Midbrain (tissue), 1 donor: ENCODE data around the gene KRTAP5-1.

Experiments
- DNase-seq: peaks from one replicate; lab custom pipeline; 2025; lab: John Stamatoyannopoulos, UW

The KRTAP5-1 gene

GRCh38 chr11:1560649-1561251 lies 24.3 kb downstream of the KRTAP5-1 start:
- no peak for DNase-seq

DNA sequence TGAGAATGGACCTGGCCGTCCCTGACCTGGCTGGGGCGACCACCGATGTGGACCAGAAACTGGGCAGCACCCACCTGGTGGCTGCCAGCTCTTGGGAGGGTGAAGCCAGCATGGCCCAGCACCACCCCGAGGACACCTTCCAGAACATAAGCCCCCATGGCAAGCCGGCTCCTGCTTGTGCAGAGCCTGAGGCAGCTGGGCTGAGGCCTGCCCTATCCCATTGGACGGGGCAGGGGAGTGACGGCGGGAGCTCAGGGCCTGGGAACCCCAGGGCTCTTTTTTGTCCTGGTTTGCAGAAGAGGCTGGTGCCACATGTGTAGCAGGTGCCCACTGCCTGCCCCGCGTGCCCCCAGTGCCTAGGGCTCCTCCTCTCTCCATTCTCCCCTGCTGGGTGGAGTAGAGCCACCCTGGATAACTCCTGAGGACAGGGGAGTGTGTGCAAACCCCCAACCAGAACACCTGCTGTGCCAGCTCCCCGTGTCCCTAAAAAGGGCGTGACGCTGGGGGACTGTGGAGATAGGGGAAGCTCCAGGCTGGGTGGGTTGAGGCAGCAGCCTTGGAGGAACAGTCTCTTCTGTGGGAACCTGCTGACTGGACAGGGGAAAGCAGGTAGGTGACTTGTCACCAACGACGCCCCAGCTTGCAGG lies 25.0 kb downstream of the KRTAP5-1 start:
- DNase-seq, result no peak

DNA sequence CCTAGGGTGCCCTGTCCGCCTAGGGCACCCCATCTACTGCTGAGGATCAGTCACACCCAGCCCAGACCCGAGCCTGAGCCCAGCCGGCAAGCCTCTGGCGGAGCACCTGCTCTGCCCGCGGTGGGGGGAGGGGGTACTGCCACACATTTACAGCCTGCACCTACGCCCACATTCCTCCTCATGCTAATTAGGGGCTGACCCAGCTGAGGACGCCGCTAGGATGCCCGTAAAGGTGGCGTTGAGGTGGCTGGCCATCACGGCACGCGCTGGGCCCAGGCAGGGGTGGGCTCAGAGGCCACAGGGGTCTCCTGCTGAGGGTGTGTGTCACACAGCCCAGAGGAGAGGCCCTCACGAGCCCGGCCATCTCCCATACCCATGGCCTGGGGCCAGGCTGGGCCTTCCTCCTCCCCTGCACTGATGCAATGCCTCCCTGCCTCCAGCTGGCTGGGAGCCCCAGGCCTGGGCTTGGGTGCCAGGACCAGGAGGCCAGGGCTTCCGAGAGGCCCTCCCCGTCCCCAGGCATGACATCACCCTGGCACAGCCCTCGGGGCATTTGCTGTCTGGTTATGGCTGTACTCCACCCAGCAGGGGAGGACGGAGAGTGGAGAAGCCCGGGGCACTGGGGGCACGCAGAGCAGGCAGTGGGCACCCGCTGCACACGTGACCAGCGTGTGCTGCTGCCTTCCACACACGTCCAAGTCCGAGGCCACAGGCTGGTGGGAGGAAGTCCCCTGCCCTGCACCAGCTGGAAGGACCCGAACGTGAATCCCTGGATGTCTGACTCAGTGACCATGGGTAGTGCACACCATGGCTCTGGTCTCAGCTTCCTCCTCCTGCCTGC lies 25.8 kb downstream of the KRTAP5-1 start:
- peak; percentile 90 for DNase-seq

DNA sequence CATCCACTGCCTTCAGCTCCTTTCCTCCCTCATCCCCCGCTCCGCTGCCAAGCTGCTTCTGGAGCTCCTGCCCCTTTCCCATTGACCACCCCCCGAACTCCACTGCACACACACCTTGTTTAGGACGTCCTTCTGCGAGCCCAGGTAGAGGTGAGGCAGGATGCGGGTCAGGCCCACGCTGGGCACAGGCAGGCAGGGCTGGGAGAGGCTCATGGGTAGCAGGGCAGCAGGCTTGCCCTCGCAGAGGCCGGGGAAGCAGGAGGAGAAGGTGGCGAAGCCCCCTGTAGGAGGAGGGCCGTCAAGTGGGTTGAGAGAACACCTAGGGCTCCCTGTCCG lies 26.3 kb downstream of the KRTAP5-1 start:
- no peak for DNase-seq

GRCh38 chr11:1557904-1558774 lies 26.9 kb downstream of the KRTAP5-1 start:
- DNase-seq, result peak; percentile 55

DNA sequence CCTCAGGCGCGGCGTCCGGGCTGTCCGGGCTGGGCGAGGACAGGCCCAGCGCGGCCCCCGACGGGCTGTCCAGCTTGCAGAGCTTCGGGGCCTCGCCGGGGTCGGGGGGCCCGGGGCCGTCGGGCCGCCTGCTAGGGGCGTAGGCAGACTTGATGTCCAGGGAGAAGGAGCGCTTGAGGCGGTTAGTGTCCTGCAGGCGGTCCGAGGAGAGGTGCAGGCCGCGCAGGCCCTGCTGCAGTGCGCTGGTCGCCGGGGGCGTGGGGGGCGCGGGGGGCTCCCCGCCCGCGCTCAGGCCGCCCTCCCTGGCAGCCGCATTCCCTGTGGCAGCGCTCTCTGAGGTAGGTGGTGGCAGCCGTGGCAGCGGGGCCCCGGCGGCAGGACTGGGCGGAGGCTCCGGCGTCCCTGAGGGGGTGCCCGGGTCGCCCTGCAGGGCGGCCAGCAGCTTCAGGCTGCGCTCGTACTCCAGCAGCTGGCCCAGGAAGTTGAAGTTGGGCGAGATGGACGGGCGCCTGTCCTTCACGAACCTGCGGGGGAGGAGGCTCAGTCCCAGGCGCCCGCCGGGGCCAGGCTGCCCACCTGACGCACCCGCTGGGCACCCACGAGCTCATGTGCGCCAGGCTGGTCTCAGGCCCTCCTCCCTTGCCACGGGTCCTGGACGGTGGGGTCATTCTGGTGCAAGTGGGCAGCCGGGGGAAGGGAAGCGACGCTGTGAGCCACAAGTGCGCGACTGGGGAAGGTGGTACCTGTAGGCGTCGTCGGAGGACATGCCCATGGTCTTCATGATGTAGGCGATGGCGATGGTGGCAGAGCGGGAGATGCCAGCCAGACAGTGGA lies 27.8 kb downstream of the KRTAP5-1 start:
- no peak for DNase-seq

DNA sequence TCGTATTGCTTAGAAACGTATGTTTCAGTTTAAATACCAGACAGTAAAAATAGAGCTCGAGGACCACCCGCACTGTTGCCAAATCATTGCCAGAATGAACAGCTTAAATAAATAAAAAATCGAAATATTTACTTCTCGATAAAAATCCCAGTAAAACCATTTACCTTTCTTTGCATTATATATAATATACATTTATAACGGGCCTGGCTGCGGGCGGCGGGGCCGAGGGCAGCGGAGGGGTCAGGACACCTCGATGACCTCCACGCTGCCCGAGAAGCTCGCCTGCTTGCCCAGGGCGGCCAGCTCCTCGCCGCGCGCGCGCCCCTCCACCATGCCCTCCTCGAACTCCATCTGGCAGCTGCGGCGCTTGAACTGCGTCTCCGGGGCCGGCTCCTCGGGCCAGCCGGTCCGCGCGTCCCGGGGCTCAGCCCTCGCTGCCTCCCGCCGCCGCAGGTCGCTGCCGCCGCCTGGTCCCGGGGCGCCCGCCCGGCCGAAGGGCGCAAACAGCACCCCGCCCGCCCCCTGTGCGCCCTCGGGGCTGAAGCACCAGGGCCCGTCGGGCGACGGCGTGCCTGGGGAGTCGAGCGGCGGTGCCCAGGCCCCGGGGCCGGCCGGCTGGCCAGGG lies 28.7 kb downstream of the KRTAP5-1 start:
- DNase-seq, result no peak

GRCh38 chr11:1555713-1556153 lies 29.4 kb downstream of the KRTAP5-1 start:
- DNase-seq, result no peak

DNA sequence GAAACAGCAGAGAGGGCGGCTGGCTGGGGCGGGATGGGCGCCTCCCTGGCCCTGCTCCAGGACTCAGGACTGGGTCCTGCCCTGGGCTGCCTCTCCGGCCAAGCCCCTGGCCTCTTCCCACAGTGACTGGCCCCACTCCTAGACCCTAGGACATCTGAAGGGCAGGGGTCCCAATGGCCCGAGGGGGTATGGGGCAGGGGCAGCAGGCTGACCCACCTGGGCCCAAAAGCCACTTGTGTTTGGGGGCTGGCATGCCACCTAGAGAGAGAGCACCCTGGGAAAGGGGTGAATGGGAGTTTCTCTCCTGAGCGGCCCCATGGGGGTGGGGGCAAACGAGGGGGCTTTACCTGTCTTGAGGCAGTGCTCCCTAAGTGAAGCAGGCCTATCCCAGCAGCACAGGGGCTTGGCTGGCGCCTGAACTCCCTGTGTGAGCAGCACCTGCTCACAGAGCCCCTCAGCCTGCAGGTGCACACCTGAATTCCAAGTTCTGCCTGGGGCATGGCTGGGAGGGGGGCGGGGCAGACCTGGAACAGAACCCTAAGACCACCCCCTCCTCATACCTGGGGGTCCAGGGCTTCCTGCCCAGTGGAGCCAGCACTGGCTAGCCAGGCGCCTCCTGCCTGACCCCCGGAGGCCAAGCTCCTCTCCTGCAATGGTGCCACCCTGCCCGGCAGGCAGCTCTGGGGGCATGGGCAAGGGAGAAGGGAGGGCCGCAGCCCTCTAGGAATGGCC lies 29.9 kb downstream of the KRTAP5-1 start:
- no peak for DNase-seq

- no peak for DNase-seq
Measured at GRCh38 chr11:1553808-1554594, 31.1 kb downstream of the KRTAP5-1 start.

GRCh38 chr11:1549338-1550330 lies 35.4 kb downstream of the KRTAP5-1 start:
- DNase-seq, result peak; percentile 63

DNA sequence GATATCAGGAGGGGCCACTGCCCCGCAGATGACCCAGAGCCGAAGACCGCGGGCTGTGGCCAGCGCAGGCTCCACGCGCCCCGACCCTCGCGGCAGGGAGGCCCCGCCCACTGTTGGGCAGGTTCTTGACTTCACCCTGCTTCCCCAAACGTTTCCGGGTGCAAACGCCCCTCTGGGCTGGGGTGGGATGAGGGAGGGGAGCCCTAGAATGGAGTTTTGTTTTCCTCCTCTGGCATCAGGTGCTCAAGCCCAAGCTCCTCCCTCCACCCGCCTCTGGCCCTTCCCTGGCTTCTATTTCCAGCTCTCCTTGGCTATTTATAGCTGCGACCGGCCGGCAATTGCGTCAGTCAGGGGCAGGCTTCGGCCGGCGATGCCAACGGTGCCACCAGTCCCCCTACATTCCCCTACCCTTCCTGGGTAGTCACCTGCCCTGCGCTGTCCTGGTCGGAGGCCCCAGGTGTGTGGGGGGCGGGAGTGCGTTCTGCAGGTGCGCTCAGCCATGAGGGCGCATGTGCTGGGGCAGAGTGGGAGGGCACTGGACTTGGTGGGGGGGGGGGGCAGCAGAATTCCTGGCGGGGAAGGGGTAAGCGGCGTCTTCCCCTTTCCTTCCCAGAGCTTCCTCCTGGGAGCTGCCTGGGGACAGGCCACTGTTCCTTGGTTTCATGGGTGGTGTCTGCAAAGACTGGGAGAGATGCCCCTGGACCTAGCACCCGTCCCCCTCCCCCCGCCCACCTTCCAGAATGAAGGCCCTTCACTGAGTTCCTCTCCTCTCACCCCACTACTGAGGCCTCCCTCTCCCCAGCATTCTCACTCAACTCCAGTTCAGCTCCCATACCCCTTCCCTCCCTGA lies 36.6 kb downstream of the KRTAP5-1 start:
- DNase-seq, result peak; percentile 32

GRCh38 chr11:1547467-1548098 lies 37.5 kb downstream of the KRTAP5-1 start:
- no peak for DNase-seq

GRCh38 chr11:1546536-1547466 lies 38.3 kb downstream of the KRTAP5-1 start:
- peak; percentile 42 for DNase-seq

- no peak for DNase-seq
Measured at GRCh38 chr11:1546077-1546535, 39.0 kb downstream of the KRTAP5-1 start.
